Activated T-cell treated with anti-CD3 and anti-CD28 coated beads, Interleukin-2, amount 50 U/mL, for 24 hours (primary cell): ENCODE data around the gene PPP1CB.
A peak's percentile ranks its signal among the peaks of the same experiment; 100 is the strongest.
"Not testable (repeated sequence)": the region's sequence is repeated elsewhere in the genome, so short reads cannot be mapped to it uniquely, and the experiment has no call there.

Source experiments
- DNase-seq: peaks from one replicate; pipeline ENCODE4 v3.0.0-alpha.2; 2020
- H3K27ac Mint-ChIP-seq: 2 replicates; pipeline ENCODE4 v1.8.0; 2020; ENCODE audit warnings: mild to moderate bottlenecking, mixed read lengths
- H3K27me3 Mint-ChIP-seq: 2 replicates; pipeline ENCODE4 v1.8.0; 2020; ENCODE audit warnings: mixed read lengths
- H3K36me3 Mint-ChIP-seq: 2 replicates; pipeline ENCODE4 v1.8.0; 2020; ENCODE audit warnings: low read depth, mixed read lengths
- H3K4me1 Mint-ChIP-seq: 2 replicates; pipeline ENCODE4 v1.8.0; 2020; ENCODE audit warnings: low read depth, mixed read lengths
- H3K4me3 Mint-ChIP-seq: 2 replicates; pipeline ENCODE4 v1.8.0; 2020; ENCODE audit warnings: mild to moderate bottlenecking, moderate library complexity, mixed read lengths
- H3K9me3 Mint-ChIP-seq: 2 replicates; pipeline ENCODE4 v1.8.0; 2020; ENCODE audit warnings: mixed read lengths

PPP1CB gene

GRCh38 chr2:28726177-28726576 is 25.5 kb upstream of the PPP1CB start:
- Mint-ChIP-seq H3K4me1 (peaks cover 3% of the 10 kb centered on the region), H3K4me3 (no peak overlapping the region), H3K27ac (no peak overlapping the region), H3K27me3 (no peaks in the 10 kb centered on the region), H3K36me3 (no peaks in the 10 kb centered on the region), H3K9me3 (no peaks in the 10 kb centered on the region)
- no peak for DNase-seq

DNA sequence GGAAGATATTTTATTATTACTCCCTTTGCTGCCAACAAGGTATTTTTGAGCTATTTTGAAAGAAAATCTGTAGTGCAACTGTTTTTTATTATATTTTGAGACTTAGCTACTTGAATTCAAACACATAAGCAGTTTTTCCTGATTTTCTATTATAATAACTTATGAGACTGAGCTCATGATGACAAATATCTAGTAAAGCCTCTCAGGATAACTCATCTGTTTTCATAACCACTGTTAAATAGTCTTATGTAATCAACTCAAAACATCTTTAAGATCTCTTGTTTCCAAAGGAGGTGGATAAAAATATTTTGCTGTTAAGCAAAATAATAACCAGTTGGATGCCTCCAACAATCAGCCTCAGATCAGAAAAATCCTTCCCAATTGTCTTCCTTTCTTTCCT is 21.9 kb upstream of the PPP1CB start:
- no peak for DNase-seq
- H3K9me3 Mint-ChIP-seq: no peaks in the 10 kb centered on the region
- H3K27ac Mint-ChIP-seq: no peak overlapping the region
- H3K36me3 Mint-ChIP-seq: no peaks in the 10 kb centered on the region
- no peak overlapping the region for H3K4me3 Mint-ChIP-seq
- no peaks in the 10 kb centered on the region for H3K27me3 Mint-ChIP-seq
- peaks cover 3% of the 10 kb centered on the region for H3K4me1 Mint-ChIP-seq

DNA sequence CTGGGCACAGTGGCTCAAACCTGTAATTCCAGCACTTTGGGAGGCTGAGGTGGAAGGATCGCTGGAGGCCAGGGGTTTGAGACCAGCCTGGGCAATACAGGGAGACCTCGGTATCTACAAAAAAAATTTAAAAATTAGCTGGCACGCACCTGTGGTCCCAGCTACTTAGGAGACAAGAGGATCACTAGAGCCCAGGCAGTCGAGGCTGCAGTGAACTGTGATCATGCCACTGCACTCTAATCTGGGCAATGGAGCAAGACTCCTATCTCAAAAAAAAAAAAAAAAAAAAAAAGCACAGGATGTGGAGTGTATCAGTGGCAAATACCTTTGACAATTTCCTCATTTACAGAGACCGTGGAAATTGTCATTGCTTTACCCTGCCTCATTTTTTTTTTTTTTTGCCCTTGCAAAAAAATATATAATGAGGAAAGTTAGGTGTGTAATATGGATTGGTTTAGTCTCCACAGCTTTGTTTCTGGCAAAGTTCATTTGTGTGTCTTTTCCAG is 20.9 kb upstream of the PPP1CB start:
- H3K4me1 Mint-ChIP-seq: peaks cover 3% of the 10 kb centered on the region
- no peaks in the 10 kb centered on the region for H3K27me3 Mint-ChIP-seq
- H3K4me3 Mint-ChIP-seq: no peak overlapping the region
- DNase-seq: no peak
- no peaks in the 10 kb centered on the region for H3K36me3 Mint-ChIP-seq
- no peaks in the 10 kb centered on the region for H3K9me3 Mint-ChIP-seq
- H3K27ac Mint-ChIP-seq: no peak overlapping the region

- peaks cover 9% of the 10 kb centered on the region for H3K9me3 Mint-ChIP-seq
- no peaks in the 10 kb centered on the region for H3K27me3 Mint-ChIP-seq
- H3K27ac Mint-ChIP-seq: no peak overlapping the region
- H3K4me3 Mint-ChIP-seq: no peak overlapping the region
- H3K36me3 Mint-ChIP-seq: no peaks in the 10 kb centered on the region
- DNase-seq: no peak
- H3K4me1 Mint-ChIP-seq: no peaks in the 10 kb centered on the region
Observed at GRCh38 chr2:28735511-28735910, 16.1 kb upstream of the PPP1CB start.

- no peaks in the 10 kb centered on the region for H3K36me3 Mint-ChIP-seq
- H3K27me3 Mint-ChIP-seq: no peaks in the 10 kb centered on the region
- no peak for DNase-seq
- peaks cover 9% of the 10 kb centered on the region for H3K9me3 Mint-ChIP-seq
- H3K27ac Mint-ChIP-seq: no peak overlapping the region
- H3K4me1 Mint-ChIP-seq: no peaks in the 10 kb centered on the region
- H3K4me3 Mint-ChIP-seq: no peak overlapping the region
Observed at GRCh38 chr2:28736034-28736433, 15.6 kb upstream of the PPP1CB start.

- peaks cover 9% of the 10 kb centered on the region for H3K9me3 Mint-ChIP-seq
- no peaks in the 10 kb centered on the region for H3K27me3 Mint-ChIP-seq
- peaks cover 2% of the 10 kb centered on the region for H3K4me1 Mint-ChIP-seq
- DNase-seq: no peak
- H3K36me3 Mint-ChIP-seq: no peaks in the 10 kb centered on the region
- no peak overlapping the region for H3K27ac Mint-ChIP-seq
- H3K4me3 Mint-ChIP-seq: no peak overlapping the region
Observed at GRCh38 chr2:28737655-28738054, 14.0 kb upstream of the PPP1CB start.

DNA sequence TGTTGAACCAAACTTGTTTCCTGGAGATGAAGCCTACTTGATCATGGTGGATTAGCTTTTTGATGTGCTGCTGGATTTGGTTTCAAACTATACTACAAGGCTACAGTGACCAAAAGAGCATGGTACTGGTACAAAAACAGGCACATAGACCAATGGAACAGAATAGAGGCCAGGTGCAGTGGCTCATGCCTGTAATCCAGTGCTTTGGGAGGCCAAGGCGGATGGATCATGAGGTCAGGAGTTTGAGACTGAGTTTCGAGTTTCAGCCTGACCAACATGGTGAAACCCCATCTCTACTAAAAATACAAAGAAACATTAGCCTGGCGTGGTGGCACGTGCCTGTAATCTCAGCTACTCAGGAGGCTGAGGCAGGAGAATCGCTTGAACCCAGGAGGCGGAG is 9.0 kb upstream of the PPP1CB start:
- H3K4me1 Mint-ChIP-seq, H3K36me3 Mint-ChIP-seq, H3K27me3 Mint-ChIP-seq, DNase-seq, H3K4me3 Mint-ChIP-seq, H3K27ac Mint-ChIP-seq, H3K9me3 Mint-ChIP-seq: not testable (repeated sequence)

- Mint-ChIP-seq H3K9me3 (no peaks in the 10 kb centered on the region), H3K27ac (no peak overlapping the region), H3K27me3 (no peaks in the 10 kb centered on the region), H3K36me3 (peaks cover 2% of the 10 kb centered on the region), H3K4me3 (no peak overlapping the region), H3K4me1 (peaks cover 28% of the 10 kb centered on the region)
- DNase-seq: no peak
Observed at GRCh38 chr2:28745225-28745624, 6.4 kb upstream of the PPP1CB start.

- Mint-ChIP-seq H3K27ac (no peak overlapping the region), H3K4me3 (no peak overlapping the region), H3K36me3 (peaks cover 6% of the 10 kb centered on the region), H3K4me1 (peaks cover 35% of the 10 kb centered on the region), H3K9me3 (no peaks in the 10 kb centered on the region), H3K27me3 (no peaks in the 10 kb centered on the region)
- no peak for DNase-seq
Observed at GRCh38 chr2:28745876-28746275, 5.8 kb upstream of the PPP1CB start.

DNA sequence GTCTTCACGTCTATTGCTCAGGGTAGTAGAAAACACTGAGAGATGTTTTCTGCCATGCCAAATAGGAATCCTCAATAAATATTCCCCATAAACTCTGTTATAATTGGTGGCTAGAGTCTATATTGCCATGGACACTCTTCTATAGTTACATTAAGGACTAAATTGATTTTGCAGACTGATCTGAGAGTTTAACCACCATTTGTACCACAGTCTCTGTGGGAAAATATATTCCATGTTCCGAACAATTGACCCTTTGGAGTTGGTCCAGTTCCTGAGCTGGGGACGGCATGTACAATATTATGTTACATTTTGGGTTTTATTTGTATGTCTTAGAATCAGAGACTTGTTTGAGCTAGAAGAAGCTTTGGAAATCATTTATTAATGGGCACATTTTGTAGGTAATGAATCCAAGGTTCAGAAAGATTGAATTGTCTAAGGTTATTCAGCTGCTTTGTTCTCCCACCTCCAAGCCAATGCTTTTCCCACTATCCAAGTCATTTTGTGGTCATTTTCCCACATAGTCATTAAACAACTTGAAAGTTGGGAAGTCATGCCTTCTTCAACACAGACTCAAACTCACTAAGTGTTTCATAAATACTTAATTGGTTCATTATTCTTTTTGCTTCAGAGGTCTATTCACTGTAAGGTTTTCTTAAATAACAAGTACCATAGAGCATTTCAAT is 5.1 kb upstream of the PPP1CB start:
- H3K4me3 Mint-ChIP-seq: no peak overlapping the region
- H3K9me3 Mint-ChIP-seq: no peaks in the 10 kb centered on the region
- H3K36me3 Mint-ChIP-seq: peaks cover 10% of the 10 kb centered on the region
- no peaks in the 10 kb centered on the region for H3K27me3 Mint-ChIP-seq
- peaks cover 36% of the 10 kb centered on the region for H3K4me1 Mint-ChIP-seq
- no peak overlapping the region for H3K27ac Mint-ChIP-seq
- DNase-seq: no peak

DNA sequence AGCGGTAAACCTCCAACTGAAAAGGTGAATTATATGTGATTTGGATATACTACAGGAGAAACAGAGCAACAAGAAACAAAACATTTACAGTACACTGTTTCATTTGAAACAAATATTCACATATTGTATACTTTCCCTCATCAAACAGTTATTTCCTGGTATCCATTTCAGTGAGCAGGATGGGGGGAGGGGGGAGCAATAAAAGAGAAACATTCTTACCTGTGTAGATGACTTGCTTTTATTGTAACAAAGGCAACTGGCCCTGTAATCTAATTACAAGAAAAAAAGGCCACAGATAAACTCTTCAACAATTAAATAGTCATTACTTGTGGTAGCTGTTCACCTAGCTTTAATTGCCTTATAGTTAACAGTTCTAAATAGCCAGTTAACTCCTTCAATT is 3.9 kb upstream of the PPP1CB start:
- Mint-ChIP-seq H3K36me3 (peaks cover 19% of the 10 kb centered on the region), H3K4me3 (peak overlapping the region; percentile 36), H3K9me3 (no peaks in the 10 kb centered on the region), H3K27ac (peak overlapping the region; percentile 86), H3K27me3 (no peaks in the 10 kb centered on the region), H3K4me1 (peaks cover 35% of the 10 kb centered on the region)
- no peak for DNase-seq

DNA sequence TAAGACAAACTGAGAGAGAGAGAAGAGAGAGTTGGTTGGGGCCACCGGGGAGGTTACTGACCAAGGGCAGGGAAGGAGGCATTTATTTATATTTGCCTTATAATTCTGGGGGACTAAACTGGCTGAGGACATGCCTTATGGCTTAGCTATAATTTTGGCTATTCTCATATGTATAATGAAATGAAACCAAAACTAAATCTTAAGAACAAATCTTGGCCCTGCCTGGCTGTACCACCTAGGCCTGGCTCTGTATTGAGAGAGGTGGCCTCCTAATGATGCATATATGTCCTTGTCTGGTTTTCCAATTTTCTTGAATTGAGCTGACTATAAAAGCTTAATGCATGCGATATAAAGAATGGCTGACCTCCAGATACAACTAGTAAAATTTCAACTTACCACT is 3.5 kb upstream of the PPP1CB start:
- peak overlapping the region; percentile 86 for H3K27ac Mint-ChIP-seq
- H3K4me1 Mint-ChIP-seq: peaks cover 35% of the 10 kb centered on the region
- no peaks in the 10 kb centered on the region for H3K9me3 Mint-ChIP-seq
- H3K36me3 Mint-ChIP-seq: peaks cover 24% of the 10 kb centered on the region
- H3K4me3 Mint-ChIP-seq: peak overlapping the region; percentile 36
- DNase-seq: no peak
- no peaks in the 10 kb centered on the region for H3K27me3 Mint-ChIP-seq

GRCh38 chr2:28748941-28749340 is 2.7 kb upstream of the PPP1CB start:
- H3K36me3 Mint-ChIP-seq: peaks cover 25% of the 10 kb centered on the region
- peaks cover 35% of the 10 kb centered on the region for H3K4me1 Mint-ChIP-seq
- no peaks in the 10 kb centered on the region for H3K9me3 Mint-ChIP-seq
- H3K4me3 Mint-ChIP-seq: no peak overlapping the region
- no peak for DNase-seq
- H3K27ac Mint-ChIP-seq: peak overlapping the region; percentile 98
- no peaks in the 10 kb centered on the region for H3K27me3 Mint-ChIP-seq

GRCh38 chr2:28749526-28749925 is 2.1 kb upstream of the PPP1CB start:
- no peak for DNase-seq
- no peaks in the 10 kb centered on the region for H3K9me3 Mint-ChIP-seq
- H3K27ac Mint-ChIP-seq: peak overlapping the region; percentile 98
- H3K4me3 Mint-ChIP-seq: no peak overlapping the region
- H3K4me1 Mint-ChIP-seq: peaks cover 40% of the 10 kb centered on the region
- peaks cover 25% of the 10 kb centered on the region for H3K36me3 Mint-ChIP-seq
- H3K27me3 Mint-ChIP-seq: no peaks in the 10 kb centered on the region

GRCh38 chr2:28750316-28751251 is 1.0 kb upstream of the PPP1CB start:
- no peaks in the 10 kb centered on the region for H3K27me3 Mint-ChIP-seq
- peaks cover 51% of the 10 kb centered on the region for H3K4me1 Mint-ChIP-seq
- peak overlapping the region; percentile 91 for H3K4me3 Mint-ChIP-seq
- peak overlapping the region; percentile 98 for H3K27ac Mint-ChIP-seq
- peak; percentile 35 for DNase-seq
- peaks cover 34% of the 10 kb centered on the region for H3K36me3 Mint-ChIP-seq
- no peaks in the 10 kb centered on the region for H3K9me3 Mint-ChIP-seq
